ENCODE data around the gene SHOC2. TPM values are rescaled to one million over a fixed set of nuclear protein-coding genes. Genes with fewer than 3 reads are reported as not detected.

Gene SHOC2
- total and polyA plus RNA-seq, 9 of the 15 experiments (the other 6 are each of a cell fraction or from before 2014, with no cell fraction given) = 9.2 to 17.5 (median 14.9) TPM

- H3K27me3 ChIP-seq (ENCODE audit: control insufficient read depth in 2 of 2, insufficient read depth in 2 of 2, low read length in 2 of 2) = no peaks in the 10 kb centered on the region
- no peak for TF ChIP-seq ZNF609 (CRISPR knock-in tag; IDR thresholded peaks at IDR 0.05; ENCODE audit: borderline replicate concordance)
- TF ChIP-seq STAG1 (CRISPR knock-in tag; IDR thresholded peaks at IDR 0.05; ENCODE audit: borderline replicate concordance) = no peak
- no peak for TF ChIP-seq ZBTB26 (CRISPR knock-in tag; IDR thresholded peaks at IDR 0.05)
- TF ChIP-seq HIVEP1 (CRISPR knock-in tag; IDR thresholded peaks at IDR 0.05) = no peak
- H2AFZ ChIP-seq (ENCODE audit: low read depth, low read length) = no peak overlapping the region
- no peak for DNase-seq (ENCODE audit: extremely low read depth in 1 of 4, low spot score in 3 of 4)
- ChIA-PET POLR2A (no interaction called here), CTCF (ENCODE audit: low intra/inter-chr PET ratio) (no interaction called here)
- no peak overlapping the region for H3K27ac ChIP-seq (ENCODE audit: extremely low read depth, low read depth, low read length)
- H3K4me1 ChIP-seq (replicated peaks in 1 of 2; ENCODE audit: control insufficient read depth in 2 of 2, insufficient read depth in 2 of 2, low read length in 2 of 2) = no peaks in the 10 kb centered on the region
- ATAC-seq = no peak
- BruUV-seq (replicated peaks) = no TSS peak
- no peak overlapping the region for H3K9ac ChIP-seq (ENCODE audit: insufficient read depth in 1 of 2, low read depth in 2 of 2, low read length in 2 of 2)
- no peaks in the 10 kb centered on the region for H3K36me3 ChIP-seq (ENCODE audit: control insufficient read depth, insufficient read depth, low read length)
- H4K20me1 ChIP-seq (replicated peaks; ENCODE audit: control insufficient read depth, insufficient read depth, low read length) = no peaks in the 10 kb centered on the region
- no peak for FAIRE-seq
- intact Hi-C loops (cut with micrococcal nuclease) (no loop called here), in situ Hi-C loops (cut with MboI) (no loop called here)
- no peak overlapping the region for H3K4me2 ChIP-seq (ENCODE audit: insufficient read depth, low read length)
- H3K9me1 ChIP-seq (ENCODE audit: control insufficient read depth, insufficient read depth, low read length) = no peaks in the 10 kb centered on the region
- no peak overlapping the region for H3K4me3 ChIP-seq
- H3K79me2 ChIP-seq (ENCODE audit: control insufficient read depth, insufficient read depth, low read length) = no peaks in the 10 kb centered on the region
- H3K9me3 ChIP-seq (replicated peaks; ENCODE audit: control insufficient read depth, insufficient read depth, low read depth, low read length) = no peaks in the 10 kb centered on the region; the same call in 1 of the 2 replicates
These were observed 116.1 kb downstream of the SHOC2 start for GRCh38 chr10:111035542-111035941.

Data from K562 (cell line).